Measurements from ENCODE around the gene GAPDH.
"Not testable (repeated sequence)": the region's sequence is repeated elsewhere in the genome, so short reads cannot be mapped to it uniquely, and the experiment has no call there.

GAPDH gene

DNA sequence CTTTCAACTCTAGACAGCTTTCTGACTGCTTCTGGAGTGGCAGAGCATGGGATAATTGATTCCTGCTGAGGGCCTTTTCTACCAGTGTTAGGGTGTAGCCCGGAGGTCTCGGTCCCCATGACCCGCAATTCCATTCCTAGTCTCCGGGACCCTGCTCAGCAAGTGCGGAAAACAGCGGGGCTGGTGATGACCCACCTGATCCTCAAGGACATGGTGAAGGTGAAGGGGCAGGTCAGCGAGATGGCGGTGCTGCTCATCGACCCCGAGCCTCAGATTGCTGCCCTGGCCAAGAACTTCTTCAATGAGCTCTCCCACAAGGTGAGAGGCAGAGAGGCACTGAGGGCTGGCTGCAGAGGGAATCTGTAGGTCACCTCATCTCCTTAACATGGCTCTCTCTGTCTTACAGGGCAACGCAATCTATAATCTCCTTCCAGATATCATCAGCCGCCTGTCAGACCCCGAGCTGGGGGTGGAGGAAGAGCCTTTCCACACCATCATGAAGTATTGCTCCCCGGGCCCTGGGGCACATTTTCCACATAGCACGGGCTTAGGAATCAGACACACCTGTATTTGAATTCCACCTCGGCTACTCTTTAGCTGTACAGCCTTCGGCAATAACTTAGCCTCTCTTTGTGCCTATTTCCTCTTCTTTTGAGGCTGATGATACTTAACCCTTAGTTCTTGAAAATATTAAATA, 5.6 kb upstream of the GAPDH start:
- in situ Hi-C loops (cut with HindIII; ENCODE audit: low sequenced_read_pairs), result no loop called here

DNA sequence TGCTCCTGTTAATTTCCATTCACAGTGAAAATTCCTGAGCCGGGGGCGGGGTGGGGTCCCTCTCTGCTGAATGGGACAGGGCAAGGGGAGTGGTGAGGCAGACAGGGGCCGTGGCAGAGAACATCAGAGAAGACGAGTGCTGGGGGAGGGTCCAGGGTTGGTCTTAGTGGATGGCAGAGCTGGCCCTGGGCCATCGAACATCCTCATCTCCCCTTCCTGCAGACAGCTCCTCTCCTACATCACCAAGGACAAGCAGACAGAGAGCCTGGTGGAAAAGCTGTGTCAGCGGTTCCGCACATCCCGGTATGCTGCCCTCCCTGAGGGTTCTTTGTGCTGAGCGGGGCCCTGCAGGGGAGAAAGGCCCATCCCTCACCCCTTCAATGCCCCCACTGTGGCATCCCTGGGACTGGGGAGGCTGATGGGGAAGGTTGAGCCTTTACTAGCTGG, 5.0 kb upstream of the GAPDH start:
- in situ Hi-C loops (cut with HindIII; ENCODE audit: low sequenced_read_pairs), result no loop called here

DNA sequence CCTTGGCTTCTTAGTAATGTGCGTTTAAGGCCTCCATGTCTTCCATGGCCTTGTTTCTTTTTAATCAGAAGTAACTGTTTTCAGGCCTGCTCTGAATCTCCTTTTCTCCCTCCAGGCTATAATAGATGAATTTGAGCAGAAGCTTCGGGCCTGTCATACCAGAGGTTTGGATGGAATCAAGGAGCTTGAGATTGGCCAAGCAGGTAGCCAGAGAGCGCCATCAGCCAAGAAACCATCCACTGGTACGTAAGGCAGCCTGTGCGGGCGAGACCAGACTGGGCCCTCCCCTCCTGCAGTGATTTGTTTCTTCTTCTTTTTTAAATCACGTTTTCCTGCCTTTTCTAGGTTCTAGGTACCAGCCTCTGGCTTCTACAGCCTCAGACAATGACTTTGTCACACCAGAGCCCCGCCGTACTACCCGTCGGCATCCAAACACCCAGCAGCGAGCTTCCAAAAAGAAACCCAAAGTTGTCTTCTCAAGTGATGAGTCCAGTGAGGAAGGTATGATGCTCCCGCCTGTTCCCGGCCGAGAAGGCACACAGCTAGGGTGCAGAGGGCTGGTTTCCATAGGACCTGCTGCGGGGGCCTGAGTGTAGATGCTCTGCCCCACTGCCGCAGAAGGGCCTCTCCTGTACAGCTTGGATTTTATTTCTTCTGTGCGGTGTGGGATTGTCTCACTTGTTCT, 3.6 kb upstream of the GAPDH start:
- in situ Hi-C loops (cut with HindIII; ENCODE audit: low sequenced_read_pairs), result no loop called here

DNA sequence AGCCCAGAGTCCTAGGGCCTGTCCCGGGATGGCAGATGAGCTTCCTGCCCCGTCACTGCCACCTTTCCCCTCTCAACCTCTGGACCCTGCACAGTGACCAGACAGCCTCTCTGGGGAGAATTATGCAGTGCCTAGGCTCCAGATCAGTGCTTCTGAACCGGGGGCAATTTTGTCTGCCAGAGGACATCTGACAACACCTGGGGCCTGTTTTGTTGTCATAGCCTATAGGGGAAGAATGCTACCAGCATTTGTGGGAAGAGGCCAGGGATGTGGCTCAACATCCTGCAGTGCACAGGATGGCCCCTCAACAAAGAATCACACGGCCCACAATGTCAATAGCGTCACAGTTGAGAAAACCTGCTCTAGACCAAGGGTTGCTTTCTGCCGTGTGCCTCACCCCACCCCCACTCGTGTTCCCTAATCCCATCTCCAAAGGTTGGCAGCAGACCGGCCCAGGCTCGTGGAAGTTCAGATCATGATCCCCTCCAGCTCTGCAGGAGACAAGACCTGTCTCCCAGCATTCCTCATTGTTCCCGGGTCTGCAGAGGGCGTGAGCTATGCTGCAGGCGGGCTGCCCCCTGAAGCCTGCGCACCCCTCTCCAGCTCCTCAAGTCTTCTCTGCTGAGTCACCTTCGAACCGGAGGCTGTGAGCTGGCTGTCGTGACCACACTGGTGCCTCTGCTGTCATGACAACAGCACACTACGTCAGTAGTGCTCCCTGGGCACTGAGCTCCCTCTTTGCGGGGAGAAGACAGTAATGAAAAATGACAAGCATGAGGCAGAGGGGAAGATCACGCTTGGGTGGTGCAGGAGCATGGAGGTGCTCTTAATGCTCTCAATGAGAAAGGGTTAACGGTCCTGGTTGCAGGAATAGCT, 2.0 kb upstream of the GAPDH start:
- in situ Hi-C loops (cut with HindIII; ENCODE audit: low sequenced_read_pairs), result no loop called here

DNA sequence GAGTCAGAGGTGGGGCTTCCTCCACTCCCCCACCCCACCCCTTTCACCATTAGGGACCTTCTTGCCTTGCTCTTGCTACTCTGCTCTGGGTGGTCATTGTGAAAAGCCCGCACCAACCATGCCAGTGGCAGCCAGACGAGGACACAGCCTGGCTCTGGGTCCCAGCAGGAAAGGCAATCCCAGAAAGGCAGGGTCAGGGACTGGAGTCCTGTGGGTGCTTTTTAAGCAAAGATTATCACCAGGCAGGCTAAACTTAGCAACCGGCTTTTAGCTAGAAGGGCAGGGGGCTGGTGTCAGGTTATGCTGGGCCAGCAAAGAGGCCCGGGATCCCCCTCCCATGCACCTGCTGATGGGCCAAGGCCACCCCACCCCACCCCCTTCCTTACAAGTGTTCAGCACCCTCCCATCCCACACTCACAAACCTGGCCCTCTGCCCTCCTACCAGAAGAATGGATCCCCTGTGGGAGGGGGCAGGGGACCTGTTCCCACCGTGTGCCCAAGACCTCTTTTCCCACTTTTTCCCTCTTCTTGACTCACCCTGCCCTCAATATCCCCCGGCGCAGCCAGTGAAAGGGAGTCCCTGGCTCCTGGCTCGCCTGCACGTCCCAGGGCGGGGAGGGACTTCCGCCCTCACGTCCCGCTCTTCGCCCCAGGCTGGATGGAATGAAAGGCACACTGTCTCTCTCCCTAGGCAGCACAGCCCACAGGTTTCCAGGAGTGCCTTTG, 1.2 kb upstream of the GAPDH start:
- in situ Hi-C loops (cut with HindIII; ENCODE audit: low sequenced_read_pairs), result no loop called here

DNA sequence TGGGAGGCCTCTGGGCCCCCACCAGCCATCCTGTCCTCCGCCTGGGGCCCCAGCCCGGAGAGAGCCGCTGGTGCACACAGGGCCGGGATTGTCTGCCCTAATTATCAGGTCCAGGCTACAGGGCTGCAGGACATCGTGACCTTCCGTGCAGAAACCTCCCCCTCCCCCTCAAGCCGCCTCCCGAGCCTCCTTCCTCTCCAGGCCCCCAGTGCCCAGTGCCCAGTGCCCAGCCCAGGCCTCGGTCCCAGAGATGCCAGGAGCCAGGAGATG, 729 bp upstream of the GAPDH start:
- in situ Hi-C loops (cut with HindIII; ENCODE audit: low sequenced_read_pairs), result no loop called here

DNA sequence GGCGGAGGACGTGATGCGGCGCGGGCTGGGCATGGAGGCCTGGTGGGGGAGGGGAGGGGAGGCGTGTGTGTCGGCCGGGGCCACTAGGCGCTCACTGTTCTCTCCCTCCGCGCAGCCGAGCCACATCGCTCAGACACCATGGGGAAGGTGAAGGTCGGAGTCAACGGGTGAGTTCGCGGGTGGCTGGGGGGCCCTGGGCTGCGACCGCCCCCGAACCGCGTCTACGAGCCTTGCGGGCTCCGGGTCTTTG, 303 bp downstream of the GAPDH start:
- in situ Hi-C loops (cut with HindIII; ENCODE audit: low sequenced_read_pairs), result no loop called here

DNA sequence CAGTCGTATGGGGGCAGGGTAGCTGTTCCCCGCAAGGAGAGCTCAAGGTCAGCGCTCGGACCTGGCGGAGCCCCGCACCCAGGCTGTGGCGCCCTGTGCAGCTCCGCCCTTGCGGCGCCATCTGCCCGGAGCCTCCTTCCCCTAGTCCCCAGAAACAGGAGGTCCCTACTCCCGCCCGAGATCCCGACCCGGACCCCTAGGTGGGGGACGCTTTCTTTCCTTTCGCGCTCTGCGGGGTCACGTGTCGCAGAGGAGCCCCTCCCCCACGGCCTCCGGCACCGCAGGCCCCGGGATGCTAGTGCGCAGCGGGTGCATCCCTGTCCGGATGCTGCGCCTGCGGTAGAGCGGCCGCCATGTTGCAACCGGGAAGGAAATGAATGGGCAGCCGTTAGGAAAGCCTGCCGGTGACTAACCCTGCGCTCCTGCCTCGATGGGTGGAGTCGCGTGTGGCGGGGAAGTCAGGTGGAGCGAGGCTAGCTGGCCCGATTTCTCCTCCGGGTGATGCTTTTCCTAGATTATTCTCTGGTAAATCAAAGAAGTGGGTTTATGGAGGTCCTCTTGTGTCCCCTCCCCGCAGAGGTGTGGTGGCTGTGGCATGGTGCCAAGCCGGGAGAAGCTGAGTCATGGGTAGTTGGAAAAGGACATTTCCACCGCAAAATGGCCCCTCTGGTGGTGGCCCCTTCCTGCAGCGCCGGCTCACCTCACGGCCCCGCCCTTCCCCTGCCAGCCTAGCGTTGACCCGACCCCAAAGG, 804 bp downstream of the GAPDH start:
- in situ Hi-C loops (cut with HindIII; ENCODE audit: low sequenced_read_pairs), result no loop called here

DNA sequence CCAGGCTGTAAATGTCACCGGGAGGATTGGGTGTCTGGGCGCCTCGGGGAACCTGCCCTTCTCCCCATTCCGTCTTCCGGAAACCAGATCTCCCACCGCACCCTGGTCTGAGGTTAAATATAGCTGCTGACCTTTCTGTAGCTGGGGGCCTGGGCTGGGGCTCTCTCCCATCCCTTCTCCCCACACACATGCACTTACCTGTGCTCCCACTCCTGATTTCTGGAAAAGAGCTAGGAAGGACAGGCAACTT, 1.3 kb downstream of the GAPDH start:
- in situ Hi-C loops (cut with HindIII; ENCODE audit: low sequenced_read_pairs), result no loop called here

DNA sequence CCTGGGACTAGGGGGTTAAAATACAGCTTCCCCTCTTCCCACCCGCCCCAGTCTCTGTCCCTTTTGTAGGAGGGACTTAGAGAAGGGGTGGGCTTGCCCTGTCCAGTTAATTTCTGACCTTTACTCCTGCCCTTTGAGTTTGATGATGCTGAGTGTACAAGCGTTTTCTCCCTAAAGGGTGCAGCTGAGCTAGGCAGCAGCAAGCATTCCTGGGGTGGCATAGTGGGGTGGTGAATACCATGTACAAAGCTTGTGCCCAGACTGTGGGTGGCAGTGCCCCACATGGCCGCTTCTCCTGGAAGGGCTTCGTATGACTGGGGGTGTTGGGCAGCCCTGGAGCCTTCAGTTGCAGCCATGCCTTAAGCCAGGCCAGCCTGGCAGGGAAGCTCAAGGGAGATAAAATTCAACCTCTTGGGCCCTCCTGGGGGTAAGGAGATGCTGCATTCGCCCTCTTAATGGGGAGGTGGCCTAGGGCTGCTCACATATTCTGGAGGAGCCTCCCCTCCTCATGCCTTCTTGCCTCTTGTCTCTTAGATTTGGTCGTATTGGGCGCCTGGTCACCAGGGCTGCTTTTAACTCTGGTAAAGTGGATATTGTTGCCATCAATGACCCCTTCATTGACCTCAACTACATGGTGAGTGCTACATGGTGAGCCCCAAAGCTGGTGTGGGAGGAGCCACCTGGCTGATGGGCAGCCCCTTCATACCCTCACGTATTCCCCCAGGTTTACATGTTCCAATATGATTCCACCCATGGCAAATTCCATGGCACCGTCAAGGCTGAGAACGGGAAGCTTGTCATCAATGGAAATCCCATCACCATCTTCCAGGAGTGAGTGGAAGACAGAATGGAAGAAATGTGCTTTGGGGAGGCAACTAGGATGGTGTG, 1.9 kb downstream of the GAPDH start:
- in situ Hi-C loops (cut with HindIII; ENCODE audit: low sequenced_read_pairs), result no loop called here

DNA sequence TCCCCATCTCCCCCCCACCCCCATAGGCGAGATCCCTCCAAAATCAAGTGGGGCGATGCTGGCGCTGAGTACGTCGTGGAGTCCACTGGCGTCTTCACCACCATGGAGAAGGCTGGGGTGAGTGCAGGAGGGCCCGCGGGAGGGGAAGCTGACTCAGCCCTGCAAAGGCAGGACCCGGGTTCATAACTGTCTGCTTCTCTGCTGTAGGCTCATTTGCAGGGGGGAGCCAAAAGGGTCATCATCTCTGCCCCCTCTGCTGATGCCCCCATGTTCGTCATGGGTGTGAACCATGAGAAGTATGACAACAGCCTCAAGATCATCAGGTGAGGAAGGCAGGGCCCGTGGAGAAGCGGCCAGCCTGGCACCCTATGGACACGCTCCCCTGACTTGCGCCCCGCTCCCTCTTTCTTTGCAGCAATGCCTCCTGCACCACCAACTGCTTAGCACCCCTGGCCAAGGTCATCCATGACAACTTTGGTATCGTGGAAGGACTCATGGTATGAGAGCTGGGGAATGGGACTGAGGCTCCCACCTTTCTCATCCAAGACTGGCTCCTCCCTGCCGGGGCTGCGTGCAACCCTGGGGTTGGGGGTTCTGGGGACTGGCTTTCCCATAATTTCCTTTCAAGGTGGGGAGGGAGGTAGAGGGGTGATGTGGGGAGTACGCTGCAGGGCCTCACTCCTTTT, 2.7 kb downstream of the GAPDH start:
- in situ Hi-C loops (cut with HindIII; ENCODE audit: low sequenced_read_pairs), result no loop called here

DNA sequence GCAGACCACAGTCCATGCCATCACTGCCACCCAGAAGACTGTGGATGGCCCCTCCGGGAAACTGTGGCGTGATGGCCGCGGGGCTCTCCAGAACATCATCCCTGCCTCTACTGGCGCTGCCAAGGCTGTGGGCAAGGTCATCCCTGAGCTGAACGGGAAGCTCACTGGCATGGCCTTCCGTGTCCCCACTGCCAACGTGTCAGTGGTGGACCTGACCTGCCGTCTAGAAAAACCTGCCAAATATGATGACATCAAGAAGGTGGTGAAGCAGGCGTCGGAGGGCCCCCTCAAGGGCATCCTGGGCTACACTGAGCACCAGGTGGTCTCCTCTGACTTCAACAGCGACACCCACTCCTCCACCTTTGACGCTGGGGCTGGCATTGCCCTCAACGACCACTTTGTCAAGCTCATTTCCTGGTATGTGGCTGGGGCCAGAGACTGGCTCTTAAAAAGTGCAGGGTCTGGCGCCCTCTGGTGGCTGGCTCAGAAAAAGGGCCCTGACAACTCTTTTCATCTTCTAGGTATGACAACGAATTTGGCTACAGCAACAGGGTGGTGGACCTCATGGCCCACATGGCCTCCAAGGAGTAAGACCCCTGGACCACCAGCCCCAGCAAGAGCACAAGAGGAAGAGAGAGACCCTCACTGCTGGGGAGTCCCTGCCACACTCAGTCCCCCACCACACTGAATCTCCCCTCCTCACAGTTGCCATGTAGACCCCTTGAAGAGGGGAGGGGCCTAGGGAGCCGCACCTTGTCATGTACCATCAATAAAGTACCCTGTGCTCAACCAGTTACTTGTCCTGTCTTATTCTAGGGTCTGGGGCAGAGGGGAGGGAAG, 3.5 kb downstream of the GAPDH start:
- in situ Hi-C loops (cut with HindIII; ENCODE audit: low sequenced_read_pairs), result not testable (repeated sequence)

DNA sequence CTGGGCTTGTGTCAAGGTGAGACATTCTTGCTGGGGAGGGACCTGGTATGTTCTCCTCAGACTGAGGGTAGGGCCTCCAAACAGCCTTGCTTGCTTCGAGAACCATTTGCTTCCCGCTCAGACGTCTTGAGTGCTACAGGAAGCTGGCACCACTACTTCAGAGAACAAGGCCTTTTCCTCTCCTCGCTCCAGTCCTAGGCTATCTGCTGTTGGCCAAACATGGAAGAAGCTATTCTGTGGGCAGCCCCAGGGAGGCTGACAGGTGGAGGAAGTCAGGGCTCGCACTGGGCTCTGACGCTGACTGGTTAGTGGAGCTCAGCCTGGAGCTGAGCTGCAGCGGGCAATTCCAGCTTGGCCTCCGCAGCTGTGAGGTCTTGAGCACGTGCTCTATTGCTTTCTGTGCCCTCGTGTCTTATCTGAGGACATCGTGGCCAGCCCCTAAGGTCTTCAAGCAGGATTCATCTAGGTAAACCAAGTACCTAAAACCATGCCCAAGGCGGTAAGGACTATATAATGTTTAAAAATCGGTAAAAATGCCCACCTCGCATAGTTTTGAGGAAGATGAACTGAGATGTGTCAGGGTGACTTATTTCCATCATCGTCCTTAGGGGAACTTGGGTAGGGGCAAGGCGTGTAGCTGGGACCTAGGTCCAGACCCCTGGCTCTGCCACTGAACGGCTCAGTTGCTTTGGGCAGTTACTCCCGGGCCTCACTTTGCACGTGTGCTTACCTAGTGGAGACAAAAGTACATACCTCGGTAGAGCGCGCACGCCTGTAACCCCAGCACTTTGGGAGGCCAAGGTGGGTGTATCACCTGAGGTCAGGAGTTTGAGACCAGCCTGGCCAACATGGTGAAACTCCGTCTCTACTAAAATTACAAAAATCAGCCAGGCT, 4.3 kb downstream of the GAPDH start:
- in situ Hi-C loops (cut with HindIII; ENCODE audit: low sequenced_read_pairs), result no loop called here

DNA sequence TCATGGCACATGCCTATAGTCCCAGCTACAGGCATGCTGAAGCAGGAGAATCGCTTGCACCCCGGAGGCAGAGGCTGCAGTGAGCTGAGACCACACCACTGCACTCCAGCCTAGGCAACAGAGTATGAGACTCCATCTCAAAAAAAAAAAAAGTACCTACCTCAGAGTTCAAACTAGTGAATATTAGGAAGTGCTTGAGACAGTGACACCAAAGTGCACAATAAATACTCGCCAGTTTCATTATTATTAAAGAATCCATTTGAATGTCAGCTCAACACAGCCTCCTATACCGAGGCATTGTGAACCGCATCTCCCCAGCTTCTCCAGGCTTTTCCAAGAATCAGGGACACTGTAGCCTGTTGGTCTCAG, 5.0 kb downstream of the GAPDH start:
- in situ Hi-C loops (cut with HindIII; ENCODE audit: low sequenced_read_pairs), result no loop called here

DNA sequence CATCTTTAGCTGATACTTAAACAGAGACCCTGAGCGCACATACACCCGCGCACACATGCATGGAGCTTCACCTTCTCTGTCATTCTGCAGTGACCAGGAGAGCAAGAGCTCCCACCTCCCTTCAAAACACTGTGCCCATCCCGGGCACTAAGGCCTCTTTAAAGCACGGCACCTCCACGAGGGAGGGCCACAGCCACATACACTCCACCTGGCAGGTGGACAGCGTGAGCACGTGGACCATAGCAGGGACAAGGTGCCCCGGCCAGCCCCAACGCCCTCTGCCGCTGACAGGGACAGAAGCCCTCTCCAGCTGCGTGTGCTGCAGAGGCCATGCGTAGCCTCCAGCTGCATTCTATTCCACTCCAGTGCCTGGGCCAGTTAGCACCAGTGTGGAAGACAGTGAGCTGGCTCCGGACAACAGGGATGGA, 5.4 kb downstream of the GAPDH start:
- in situ Hi-C loops (cut with HindIII; ENCODE audit: low sequenced_read_pairs), result no loop called here

DNA sequence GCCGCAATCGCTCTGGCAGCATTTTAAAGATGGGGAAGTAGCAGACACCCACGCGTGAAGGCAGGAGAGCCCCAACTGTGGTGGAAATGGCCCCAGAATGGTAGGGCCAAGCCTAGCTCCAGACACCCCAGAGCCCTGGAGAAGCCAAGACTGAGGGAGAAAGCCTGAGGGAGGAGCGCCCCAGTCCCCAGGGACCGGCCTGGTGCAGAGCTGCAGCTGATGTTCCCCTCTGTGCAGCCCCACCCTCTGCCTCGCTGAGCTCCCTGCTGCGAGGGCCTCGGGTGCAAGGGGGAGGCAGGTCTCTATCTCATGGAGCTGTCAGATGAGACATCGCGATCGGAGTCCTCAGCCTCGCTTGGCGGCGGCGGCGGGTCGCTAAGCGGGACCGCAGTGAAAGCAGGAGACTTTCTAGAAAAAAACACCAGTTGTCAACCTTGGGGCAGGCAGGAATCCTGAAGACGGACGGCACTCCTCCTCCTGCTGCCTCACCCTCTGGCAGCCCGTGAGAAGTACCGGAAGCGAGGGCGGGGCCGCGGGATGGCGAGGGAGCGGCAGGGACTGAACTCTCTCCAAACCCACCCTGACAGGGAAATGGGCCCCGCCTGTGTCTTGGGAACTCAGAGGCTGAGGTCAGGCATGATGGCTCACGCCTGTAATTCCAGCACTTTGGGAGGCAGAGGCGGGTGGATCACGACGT, 6.0 kb downstream of the GAPDH start:
- in situ Hi-C loops (cut with HindIII; ENCODE audit: low sequenced_read_pairs), result no loop called here

Data from DLD1 (cell line).